Measurements from ENCODE around the gene CDK14.

DNA sequence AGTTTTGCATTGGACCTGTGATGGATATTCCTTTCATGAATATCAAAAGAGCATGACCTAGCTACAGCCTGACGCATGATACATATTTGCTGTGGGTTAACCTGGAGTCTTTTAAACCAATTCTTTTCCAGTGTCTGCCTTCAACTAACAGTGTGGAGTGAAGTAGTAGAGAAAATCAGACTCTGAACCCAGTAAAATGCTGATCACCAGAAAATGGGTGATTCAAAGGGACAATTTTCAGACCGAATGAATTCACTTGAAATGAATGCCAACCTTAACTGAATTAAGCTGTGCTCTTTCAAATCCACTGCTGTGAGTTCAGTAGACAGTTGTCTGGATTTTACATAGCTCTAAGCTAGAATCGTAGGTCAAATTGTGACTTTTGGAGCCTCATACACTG is 123.0 kb downstream of the CDK14 start:
- TF ChIP-seq, protein P1, sequence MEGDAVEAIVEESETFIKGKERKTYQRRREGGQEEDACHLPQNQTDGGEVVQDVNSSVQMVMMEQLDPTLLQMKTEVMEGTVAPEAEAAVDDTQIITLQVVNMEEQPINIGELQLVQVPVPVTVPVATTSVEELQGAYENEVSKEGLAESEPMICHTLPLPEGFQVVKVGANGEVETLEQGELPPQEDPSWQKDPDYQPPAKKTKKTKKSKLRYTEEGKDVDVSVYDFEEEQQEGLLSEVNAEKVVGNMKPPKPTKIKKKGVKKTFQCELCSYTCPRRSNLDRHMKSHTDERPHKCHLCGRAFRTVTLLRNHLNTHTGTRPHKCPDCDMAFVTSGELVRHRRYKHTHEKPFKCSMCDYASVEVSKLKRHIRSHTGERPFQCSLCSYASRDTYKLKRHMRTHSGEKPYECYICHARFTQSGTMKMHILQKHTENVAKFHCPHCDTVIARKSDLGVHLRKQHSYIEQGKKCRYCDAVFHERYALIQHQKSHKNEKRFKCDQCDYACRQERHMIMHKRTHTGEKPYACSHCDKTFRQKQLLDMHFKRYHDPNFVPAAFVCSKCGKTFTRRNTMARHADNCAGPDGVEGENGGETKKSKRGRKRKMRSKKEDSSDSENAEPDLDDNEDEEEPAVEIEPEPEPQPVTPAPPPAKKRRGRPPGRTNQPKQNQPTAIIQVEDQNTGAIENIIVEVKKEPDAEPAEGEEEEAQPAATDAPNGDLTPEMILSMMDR (IDR thresholded peaks at IDR 0.05): no peak
- TF ChIP-seq POLR2A (IDR thresholded peaks at IDR 0.05): no peak
